ENCODE results near the gene PSMB2.

Gene PSMB2

GRCh38 chr1:35640380-35641232 is 720 bp downstream of the PSMB2 start:
- no peaks in the 10 kb centered on the region for H3K9me3 ChIP-seq (ENCODE audit: insufficient read depth, low read depth, low read length)
- peak overlapping the region; percentile 59 for H3K27ac ChIP-seq (ENCODE audit: low read length)
- H3K4me1 ChIP-seq (ENCODE audit: insufficient read depth, low read length): peaks cover 6% of the 10 kb centered on the region
- H3K9ac ChIP-seq (ENCODE audit: low read depth, low read length): peak overlapping the region; percentile 98
- peaks cover 18% of the 10 kb centered on the region; the same call in 1 of the 2 replicates for H3K36me3 ChIP-seq (ENCODE audit: insufficient read depth, low read depth, low read length)
- peaks cover 12% of the 10 kb centered on the region for H3K27me3 ChIP-seq (ENCODE audit: insufficient read depth, low read length)
- H3K4me3 ChIP-seq (ENCODE audit: low read length): peak overlapping the region; percentile 99

GRCh38 chr1:35637401-35637809 is 3.9 kb downstream of the PSMB2 start:
- Histone ChIP-seq H3K9ac (ENCODE audit: low read depth, low read length) (peak overlapping the region; percentile 32; the same call in 1 of the 2 replicates), H3K4me3 (ENCODE audit: low read length) (peak overlapping the region; percentile 5; the same call in 1 of the 2 replicates), H3K9me3 (ENCODE audit: insufficient read depth, low read depth, low read length) (no peaks in the 10 kb centered on the region), H3K4me1 (ENCODE audit: insufficient read depth, low read length) (peaks cover 6% of the 10 kb centered on the region), H3K36me3 (ENCODE audit: insufficient read depth, low read depth, low read length) (peaks cover 48% of the 10 kb centered on the region), H3K27ac (ENCODE audit: low read length) (no peak overlapping the region), H3K27me3 (ENCODE audit: insufficient read depth, low read length) (no peaks in the 10 kb centered on the region)

- Histone ChIP-seq H3K36me3 (ENCODE audit: insufficient read depth, low read depth, low read length) (peaks cover 85% of the 10 kb centered on the region), H3K9ac (ENCODE audit: low read depth, low read length) (no peak overlapping the region), H3K4me3 (ENCODE audit: low read length) (no peak overlapping the region), H3K27me3 (ENCODE audit: insufficient read depth, low read length) (no peaks in the 10 kb centered on the region), H3K27ac (ENCODE audit: low read length) (no peak overlapping the region), H3K9me3 (ENCODE audit: insufficient read depth, low read depth, low read length) (no peaks in the 10 kb centered on the region), H3K4me1 (ENCODE audit: insufficient read depth, low read length) (peaks cover 6% of the 10 kb centered on the region)
Observed at GRCh38 chr1:35633547-35633946, 7.8 kb downstream of the PSMB2 start.

GRCh38 chr1:35631396-35631795 is 9.9 kb downstream of the PSMB2 start:
- Histone ChIP-seq H3K4me3 (ENCODE audit: low read length) (no peak overlapping the region), H3K27ac (ENCODE audit: low read length) (no peak overlapping the region), H3K36me3 (ENCODE audit: insufficient read depth, low read depth, low read length) (peaks cover 91% of the 10 kb centered on the region), H3K4me1 (ENCODE audit: insufficient read depth, low read length) (no peaks in the 10 kb centered on the region), H3K9ac (ENCODE audit: low read depth, low read length) (no peak overlapping the region), H3K27me3 (ENCODE audit: insufficient read depth, low read length) (no peaks in the 10 kb centered on the region), H3K9me3 (ENCODE audit: insufficient read depth, low read depth, low read length) (no peaks in the 10 kb centered on the region)

- no peaks in the 10 kb centered on the region for H3K4me1 ChIP-seq (ENCODE audit: insufficient read depth, low read length)
- H3K27me3 ChIP-seq (ENCODE audit: insufficient read depth, low read length): no peaks in the 10 kb centered on the region
- H3K27ac ChIP-seq (ENCODE audit: low read length): no peak overlapping the region
- peaks cover 74% of the 10 kb centered on the region for H3K36me3 ChIP-seq (ENCODE audit: insufficient read depth, low read depth, low read length)
- no peak overlapping the region for H3K9ac ChIP-seq (ENCODE audit: low read depth, low read length)
- H3K9me3 ChIP-seq (ENCODE audit: insufficient read depth, low read depth, low read length): no peaks in the 10 kb centered on the region
- H3K4me3 ChIP-seq (ENCODE audit: low read length): no peak overlapping the region
Observed at GRCh38 chr1:35629051-35629450, 12.3 kb downstream of the PSMB2 start.

- peaks cover 18% of the 10 kb centered on the region for H3K4me1 ChIP-seq (ENCODE audit: insufficient read depth, low read length)
- H3K27ac ChIP-seq (ENCODE audit: low read length): no peak overlapping the region
- no peak overlapping the region for H3K4me3 ChIP-seq (ENCODE audit: low read length)
- H3K9ac ChIP-seq (ENCODE audit: low read depth, low read length): no peak overlapping the region
- peaks cover 57% of the 10 kb centered on the region for H3K36me3 ChIP-seq (ENCODE audit: insufficient read depth, low read depth, low read length)
- H3K9me3 ChIP-seq (ENCODE audit: insufficient read depth, low read depth, low read length): no peaks in the 10 kb centered on the region
- no peaks in the 10 kb centered on the region for H3K27me3 ChIP-seq (ENCODE audit: insufficient read depth, low read length)
Observed at GRCh38 chr1:35623832-35624231, 17.5 kb downstream of the PSMB2 start.

- no peak overlapping the region for H3K4me3 ChIP-seq (ENCODE audit: low read length)
- no peaks in the 10 kb centered on the region for H3K27me3 ChIP-seq (ENCODE audit: insufficient read depth, low read length)
- peaks cover 18% of the 10 kb centered on the region for H3K4me1 ChIP-seq (ENCODE audit: insufficient read depth, low read length)
- H3K9me3 ChIP-seq (ENCODE audit: insufficient read depth, low read depth, low read length): no peaks in the 10 kb centered on the region
- H3K36me3 ChIP-seq (ENCODE audit: insufficient read depth, low read depth, low read length): peaks cover 58% of the 10 kb centered on the region
- no peak overlapping the region for H3K9ac ChIP-seq (ENCODE audit: low read depth, low read length)
- no peak overlapping the region for H3K27ac ChIP-seq (ENCODE audit: low read length)
Observed at GRCh38 chr1:35622510-35623178, 18.7 kb downstream of the PSMB2 start.

- H3K4me1 ChIP-seq (ENCODE audit: insufficient read depth, low read length): peaks cover 18% of the 10 kb centered on the region
- no peaks in the 10 kb centered on the region for H3K9me3 ChIP-seq (ENCODE audit: insufficient read depth, low read depth, low read length)
- H3K9ac ChIP-seq (ENCODE audit: low read depth, low read length): no peak overlapping the region
- H3K27me3 ChIP-seq (ENCODE audit: insufficient read depth, low read length): no peaks in the 10 kb centered on the region
- H3K27ac ChIP-seq (ENCODE audit: low read length): no peak overlapping the region
- H3K36me3 ChIP-seq (ENCODE audit: insufficient read depth, low read depth, low read length): peaks cover 73% of the 10 kb centered on the region
- H3K4me3 ChIP-seq (ENCODE audit: low read length): no peak overlapping the region
Observed at GRCh38 chr1:35619237-35620121, 21.8 kb downstream of the PSMB2 start.

- H3K9ac ChIP-seq (ENCODE audit: low read depth, low read length): no peak overlapping the region
- no peaks in the 10 kb centered on the region for H3K4me1 ChIP-seq (ENCODE audit: insufficient read depth, low read length)
- no peaks in the 10 kb centered on the region for H3K9me3 ChIP-seq (ENCODE audit: insufficient read depth, low read depth, low read length)
- H3K27me3 ChIP-seq (ENCODE audit: insufficient read depth, low read length): no peaks in the 10 kb centered on the region
- H3K36me3 ChIP-seq (ENCODE audit: insufficient read depth, low read depth, low read length): peaks cover 87% of the 10 kb centered on the region
- H3K27ac ChIP-seq (ENCODE audit: low read length): no peak overlapping the region
- no peak overlapping the region for H3K4me3 ChIP-seq (ENCODE audit: low read length)
Observed at GRCh38 chr1:35615440-35615839, 25.9 kb downstream of the PSMB2 start.

GRCh38 chr1:35611655-35612054 is 29.7 kb downstream of the PSMB2 start:
- no peak overlapping the region for H3K9ac ChIP-seq (ENCODE audit: low read depth, low read length)
- H3K27ac ChIP-seq (ENCODE audit: low read length): no peak overlapping the region
- no peaks in the 10 kb centered on the region for H3K27me3 ChIP-seq (ENCODE audit: insufficient read depth, low read length)
- no peaks in the 10 kb centered on the region for H3K4me1 ChIP-seq (ENCODE audit: insufficient read depth, low read length)
- H3K9me3 ChIP-seq (ENCODE audit: insufficient read depth, low read depth, low read length): no peaks in the 10 kb centered on the region
- H3K4me3 ChIP-seq (ENCODE audit: low read length): no peak overlapping the region
- peaks cover 87% of the 10 kb centered on the region for H3K36me3 ChIP-seq (ENCODE audit: insufficient read depth, low read depth, low read length)

GRCh38 chr1:35605867-35606182 is 35.5 kb downstream of the PSMB2 start:
- Histone ChIP-seq H3K27me3 (ENCODE audit: insufficient read depth, low read length) (no peaks in the 10 kb centered on the region), H3K9ac (ENCODE audit: low read depth, low read length) (no peak overlapping the region), H3K4me3 (ENCODE audit: low read length) (no peak overlapping the region), H3K27ac (ENCODE audit: low read length) (no peak overlapping the region), H3K36me3 (ENCODE audit: insufficient read depth, low read depth, low read length) (peaks cover 85% of the 10 kb centered on the region), H3K4me1 (ENCODE audit: insufficient read depth, low read length) (no peaks in the 10 kb centered on the region; the same call in 1 of the 2 replicates), H3K9me3 (ENCODE audit: insufficient read depth, low read depth, low read length) (no peaks in the 10 kb centered on the region)

Measured in iPS-20b (cell line).